Loucy (cell line): ENCODE data around the gene COL21A1.

ENCODE experiments used
- CTCF ChIP-seq: fragments of 200-600 bp; sonication (generic); conservative IDR thresholded peaks from 2 replicates; pipeline ENCODE4 v1.5.1; 2014; ENCODE audit warnings: mild to moderate bottlenecking, antibody characterized with exemption, low read length
- EZH2phosphoT487 ChIP-seq: fragments of 200-600 bp; IDR thresholded peaks from 2 replicates; pipeline ENCODE4 v1.6.1; 2018; ENCODE audit warnings: antibody characterized with exemption, mild to moderate bottlenecking, moderate library complexity, borderline replicate concordance

GRCh38 chr6:56246881-56247653 is at the start of gene COL21A1:
- TF ChIP-seq CTCF: no peak
- no peak for TF ChIP-seq EZH2phosphoT487
